ENCODE measurements around the gene CCL1. TPM values are rescaled to one million over a fixed set of nuclear protein-coding genes. Genes with fewer than 3 reads are reported as not detected.

The CCL1 gene
- total and polyA plus RNA-seq, 9 of the 15 experiments (the other 6 are each of a cell fraction or from before 2014, with no cell fraction given): 0.45 TPM; not detected in 8

- POLR2A ChIA-PET: interaction anchor here (0.6 to 0.7 kb wide), 2 partner anchors 40 to 786 kb away, joined by 3 to 4 read pairs; no protein-coding TSS in a partner anchor
- H3K27ac ChIP-seq (ENCODE audit: extremely low read depth, low read depth, low read length): no peak overlapping the region
- ATAC-seq: no peak
- TF ChIP-seq ZNF518B (CRISPR knock-in tag; IDR thresholded peaks at IDR 0.05) (no peak), SAFB2 (IDR thresholded peaks at IDR 0.05; ENCODE audit: borderline replicate concordance, low read depth, low read length, severe bottlenecking) (no peak), NBN (IDR thresholded peaks at IDR 0.05; ENCODE audit: low read depth) (no peak), ZNF395 (CRISPR knock-in tag; IDR thresholded peaks at IDR 0.05) (no peak), HDAC8 (tag; IDR thresholded peaks at IDR 0.05) (no peak), POLR2G (IDR thresholded peaks at IDR 0.05; ENCODE audit: low read depth, low read length) (no peak), CHD4 (IDR thresholded peaks at IDR 0.05; ENCODE audit: insufficient read depth, insufficient replicate concordance, low read depth, low read length, poor library complexity, severe bottlenecking) (no peak), HMGXB4 (CRISPR knock-in tag; IDR thresholded peaks at IDR 0.05) (no peak), FOSL1 (tag; conservative IDR thresholded peaks at IDR 0.05) (no peak), ZNF785 (CRISPR knock-in tag; IDR thresholded peaks at IDR 0.05) (no peak), TRIM28 (IDR thresholded peaks at IDR 0.05) (no peak), SOX6 (IDR thresholded peaks at IDR 0.05) (no peak), PRPF4 (IDR thresholded peaks at IDR 0.05; ENCODE audit: insufficient read depth, low read depth, low read length, poor library complexity, severe bottlenecking) (no peak), NFE2L1 (tag; IDR thresholded peaks at IDR 0.05; ENCODE audit: borderline replicate concordance, low read depth) (no peak), NCOA6 (IDR thresholded peaks at IDR 0.05) (no peak), ZNF507 (tag; conservative IDR thresholded peaks at IDR 0.05) (no peak)
Observed at GRCh38 chr17:34368946-34369500, 6.0 kb upstream of the CCL1 start.

More at GRCh38 chr17:34368946-34369500, 6.0 kb upstream of the CCL1 start:
- Histone ChIP-seq H3K79me2 (ENCODE audit: control insufficient read depth, insufficient read depth, low read length) (no peaks in the 10 kb centered on the region), H3K9me1 (ENCODE audit: control insufficient read depth, insufficient read depth, low read length) (no peaks in the 10 kb centered on the region), H3K4me2 (ENCODE audit: insufficient read depth, low read length) (no peak overlapping the region), H4K20me1 (replicated peaks; ENCODE audit: control insufficient read depth, insufficient read depth, low read length) (no peaks in the 10 kb centered on the region), H3K27me3 (ENCODE audit: control insufficient read depth in 2 of 2, insufficient read depth in 2 of 2, low read length in 2 of 2) (peaks cover 0 to 6% of the 10 kb centered on the region in 2 experiments; a peak in 2 of 5 replicates), H2AFZ (ENCODE audit: low read depth, low read length) (no peak overlapping the region), H3K9me3 (replicated peaks; ENCODE audit: control insufficient read depth, insufficient read depth, low read depth, low read length) (no peaks in the 10 kb centered on the region), H3K4me1 (replicated peaks in 1 of 2; ENCODE audit: control insufficient read depth in 2 of 2, insufficient read depth in 2 of 2, low read length in 2 of 2) (no peaks in the 10 kb centered on the region; a peak in 1 of 5 replicates), H3K9ac (ENCODE audit: insufficient read depth in 1 of 2, low read depth in 2 of 2, low read length in 2 of 2) (no peak overlapping the region), H3K36me3 (ENCODE audit: control insufficient read depth, insufficient read depth, low read length) (no peaks in the 10 kb centered on the region), H3K4me3 (no peak overlapping the region)
- no TSS peak for BruUV-seq (replicated peaks)
- intact Hi-C loops (cut with micrococcal nuclease): no loop called here
- FAIRE-seq: no peak
- no peak for DNase-seq (ENCODE audit: extremely low read depth in 1 of 4, low spot score in 3 of 4)
- in situ Hi-C loops (cut with MboI): no loop called here
- CTCF ChIA-PET (ENCODE audit: low intra/inter-chr PET ratio): interaction anchor here (1.2 kb wide), 1 partner anchor 169 kb away, joined by 4 read pairs; no protein-coding TSS in a partner anchor
- 7% methylated on average over 4 of the region's 4 CpGs for WGBS (ENCODE audit: insufficient coverage, low coverage, missing lambda C conversion rate)

Measured in K562 (cell line).